CD4-positive, CD25-positive, alpha-beta regulatory T cell (primary cell): Measurements from ENCODE around the gene PPARGC1A. TPM values are rescaled to one million over a fixed set of nuclear protein-coding genes. Genes with fewer than 3 reads are reported as not detected.

Source experiments
- ATAC-seq, 2 donors: fragments of 150-1000 bp; cut with Tn5 transposase; one replicate each; pipeline ENCODE4 v1.10.0; 2021; ENCODE audit warnings: low read depth in 2 of 2, moderate number of reproducible peaks in 2 of 2, moderate library complexity in 1 of 2
- DNase-seq, 3 donors: peaks; one replicate each; pipeline versions ENCODE4 v3.0.0 to v3.0.0-alpha.2; 2012 to 2022; ENCODE audit warnings: mixed read lengths in 1 of 3
- H3K27ac ChIP-seq: one replicate; pipeline ENCODE4 v1.7.0; 2013; ENCODE audit warnings: mild to moderate bottlenecking, low read length; ENCODE audit not compliant: insufficient read depth, poor library complexity, severe bottlenecking
- H3K27me3 ChIP-seq: one replicate; pipeline ENCODE4 v1.7.0; 2013; ENCODE audit warnings: low read length; ENCODE audit not compliant: control insufficient read depth, insufficient read depth
- H3K36me3 ChIP-seq: one replicate; pipeline ENCODE4 v1.7.0; 2013; ENCODE audit warnings: mild to moderate bottlenecking, low read length, moderate library complexity; ENCODE audit not compliant: control insufficient read depth, insufficient read depth
- H3K4me1 ChIP-seq: 2 replicates; pipeline ENCODE4 v1.7.0; 2013; ENCODE audit warnings: mild to moderate bottlenecking, low read length; ENCODE audit not compliant: insufficient read depth, control insufficient read depth, poor library complexity, severe bottlenecking
- H3K4me3 ChIP-seq: one replicate; pipeline ENCODE4 v1.7.0; 2013; ENCODE audit warnings: low read depth, mild to moderate bottlenecking, low read length, moderate library complexity
- H3K9me3 ChIP-seq, 2 experiments: 1 replicate in 1 of 2; 2 replicates in 1 of 2; pipeline ENCODE4 v1.7.0; 2013; ENCODE audit warnings: low read length in 2 of 2, mild to moderate bottlenecking in 1 of 2, moderate library complexity in 1 of 2; ENCODE audit not compliant: control insufficient read depth in 2 of 2
- H3K27ac Mint-ChIP-seq, 3 donors: one replicate each; pipeline ENCODE4 v1.8.0; 2020 to 2022; ENCODE audit warnings: mild to moderate bottlenecking in 3 of 3, mixed read lengths in 3 of 3, moderate library complexity in 2 of 3
- H3K27me3 Mint-ChIP-seq: one replicate; pipeline ENCODE4 v1.8.0; 2022; ENCODE audit warnings: mild to moderate bottlenecking, mixed read lengths
- H3K36me3 Mint-ChIP-seq: one replicate; pipeline ENCODE4 v1.8.0; 2020; ENCODE audit warnings: mixed read lengths
- H3K4me1 Mint-ChIP-seq, 4 donors: one replicate each; pipeline ENCODE4 v1.8.0; 2020 to 2022; ENCODE audit warnings: mixed read lengths in 4 of 4, mild to moderate bottlenecking in 1 of 4
- H3K4me3 Mint-ChIP-seq, 4 donors: one replicate each; pipeline ENCODE4 v1.8.0; 2020 to 2022; ENCODE audit warnings: mild to moderate bottlenecking in 4 of 4, mixed read lengths in 4 of 4, moderate library complexity in 3 of 4
- H3K9me3 Mint-ChIP-seq, 7 donors: one replicate each; pipeline ENCODE4 v1.8.0; 2020 to 2022; ENCODE audit warnings: mixed read lengths in 7 of 7, mild to moderate bottlenecking in 3 of 7, moderate library complexity in 2 of 7
- polyA plus RNA-seq, 4 donors: library from polyadenylated mRNA; unstranded; fragments of 300-500 nt; fragmentation: Illumina TruSeq; gene quantifications; one replicate each; pipeline ENCODE4 v1.2.3, GENCODE V29; 2021
- total RNA-seq: library from RNA; stranded (reverse); gene quantifications from one replicate; pipeline ENCODE4 v1.2.3, GENCODE V29; 2022

PPARGC1A gene
- total and polyA plus RNA-seq, 5 donors from 2014 or later = not detected

- H3K36me3 ChIP-seq = no peaks in the 10 kb centered on the region
- no peaks in the 10 kb centered on the region for H3K36me3 Mint-ChIP-seq
- no peak overlapping the region for H3K27ac ChIP-seq
- H3K4me3 ChIP-seq = no peak overlapping the region
- no peak overlapping the region for H3K4me3 Mint-ChIP-seq
- H3K27me3 ChIP-seq = no peaks in the 10 kb centered on the region
- ATAC-seq (no peak), DNase-seq (no peak)
- no peaks in the 10 kb centered on the region for H3K4me1 Mint-ChIP-seq
- no peaks in the 10 kb centered on the region for H3K4me1 ChIP-seq
- no peaks in the 10 kb centered on the region for H3K27me3 Mint-ChIP-seq
- peaks cover under 1 to 14% (median 2%) of the 10 kb centered on the region in 7 donors for H3K9me3 Mint-ChIP-seq
- no peak overlapping the region for H3K27ac Mint-ChIP-seq
- peaks cover 0 to 3% of the 10 kb centered on the region in 2 experiments for H3K9me3 ChIP-seq
Measured at GRCh38 chr4:23789762-23790161, 100.1 kb downstream of the PPARGC1A start.

- H3K4me1 ChIP-seq = no peaks in the 10 kb centered on the region
- Mint-ChIP-seq H3K36me3 (no peaks in the 10 kb centered on the region), H3K27me3 (no peaks in the 10 kb centered on the region), H3K4me3 (no peak overlapping the region), H3K9me3 (peaks cover 0 to 14% (median 2%) of the 10 kb centered on the region in 7 donors), H3K4me1 (no peaks in the 10 kb centered on the region), H3K27ac (no peak overlapping the region)
- DNase-seq (no peak), ATAC-seq (no peak)
- H3K36me3 ChIP-seq = no peaks in the 10 kb centered on the region
- peaks cover 0 to 3% of the 10 kb centered on the region in 2 experiments for H3K9me3 ChIP-seq
- H3K27me3 ChIP-seq = no peaks in the 10 kb centered on the region
- H3K4me3 ChIP-seq = no peak overlapping the region
- no peak overlapping the region for H3K27ac ChIP-seq
Measured at GRCh38 chr4:23788460-23788859, 101.4 kb downstream of the PPARGC1A start.

- Histone ChIP-seq H3K27ac (no peak overlapping the region), H3K4me3 (no peak overlapping the region), H3K27me3 (no peaks in the 10 kb centered on the region), H3K4me1 (no peaks in the 10 kb centered on the region), H3K9me3 (peaks cover 0 to 6% of the 10 kb centered on the region in 2 experiments), H3K36me3 (no peaks in the 10 kb centered on the region)
- DNase-seq (no peak), ATAC-seq (no peak)
- Mint-ChIP-seq H3K4me1 (no peaks in the 10 kb centered on the region), H3K36me3 (no peaks in the 10 kb centered on the region), H3K27me3 (no peaks in the 10 kb centered on the region), H3K4me3 (no peak overlapping the region), H3K27ac (no peak overlapping the region), H3K9me3 (peaks cover 1 to 17% (median 3%) of the 10 kb centered on the region in 7 donors)
Measured at GRCh38 chr4:23788027-23788426, 101.8 kb downstream of the PPARGC1A start.

- Mint-ChIP-seq H3K4me1 (no peaks in the 10 kb centered on the region), H3K4me3 (no peak overlapping the region), H3K9me3 (peaks cover 3 to 25% (median 5%) of the 10 kb centered on the region in 7 donors), H3K27ac (no peak overlapping the region), H3K27me3 (no peaks in the 10 kb centered on the region), H3K36me3 (no peaks in the 10 kb centered on the region)
- Histone ChIP-seq H3K36me3 (no peaks in the 10 kb centered on the region), H3K9me3 (peaks cover 0 to 6% of the 10 kb centered on the region in 2 experiments), H3K27me3 (no peaks in the 10 kb centered on the region), H3K4me1 (no peaks in the 10 kb centered on the region), H3K27ac (no peak overlapping the region), H3K4me3 (no peak overlapping the region)
- DNase-seq = no peak
- ATAC-seq = no peak
Measured at GRCh38 chr4:23782778-23783437, 106.9 kb downstream of the PPARGC1A start.

GRCh38 chr4:23779839-23780238, 110.0 kb downstream of the PPARGC1A start:
- Mint-ChIP-seq H3K4me1 (no peaks in the 10 kb centered on the region), H3K9me3 (peaks cover 1 to 16% (median 6%) of the 10 kb centered on the region in 7 donors), H3K4me3 (no peak overlapping the region), H3K27ac (no peak overlapping the region), H3K36me3 (no peaks in the 10 kb centered on the region), H3K27me3 (no peaks in the 10 kb centered on the region)
- Histone ChIP-seq H3K4me3 (no peak overlapping the region), H3K9me3 (peaks cover 0 to 3% of the 10 kb centered on the region in 2 experiments), H3K4me1 (no peaks in the 10 kb centered on the region), H3K27me3 (no peaks in the 10 kb centered on the region), H3K36me3 (no peaks in the 10 kb centered on the region), H3K27ac (no peak overlapping the region)
- no peak for DNase-seq
- ATAC-seq = no peak

- Mint-ChIP-seq H3K27me3 (no peaks in the 10 kb centered on the region), H3K4me1 (no peaks in the 10 kb centered on the region), H3K9me3 (peaks cover 1 to 16% (median 6%) of the 10 kb centered on the region in 7 donors), H3K36me3 (no peaks in the 10 kb centered on the region), H3K27ac (no peak overlapping the region), H3K4me3 (no peak overlapping the region)
- no peaks in the 10 kb centered on the region for H3K36me3 ChIP-seq
- H3K9me3 ChIP-seq = peaks cover 0 to 3% of the 10 kb centered on the region in 2 experiments
- DNase-seq (no peak), ATAC-seq (no peak)
- no peaks in the 10 kb centered on the region for H3K4me1 ChIP-seq
- H3K27ac ChIP-seq = no peak overlapping the region
- no peak overlapping the region for H3K4me3 ChIP-seq
- H3K27me3 ChIP-seq = no peaks in the 10 kb centered on the region
Measured at GRCh38 chr4:23779422-23779821, 110.4 kb downstream of the PPARGC1A start.

GRCh38 chr4:23775694-23776093, 114.2 kb downstream of the PPARGC1A start:
- no peak overlapping the region for H3K27ac ChIP-seq
- H3K9me3 ChIP-seq = no peaks in the 10 kb centered on the region
- no peak overlapping the region for H3K4me3 Mint-ChIP-seq
- ATAC-seq (no peak), DNase-seq (no peak)
- H3K4me1 Mint-ChIP-seq = no peaks in the 10 kb centered on the region
- H3K9me3 Mint-ChIP-seq = peaks cover 0 to 12% (median 3%) of the 10 kb centered on the region in 7 donors
- H3K27me3 ChIP-seq = no peaks in the 10 kb centered on the region
- no peak overlapping the region for H3K4me3 ChIP-seq
- H3K27ac Mint-ChIP-seq = no peak overlapping the region
- H3K36me3 ChIP-seq = no peaks in the 10 kb centered on the region
- H3K4me1 ChIP-seq = no peaks in the 10 kb centered on the region
- H3K36me3 Mint-ChIP-seq = no peaks in the 10 kb centered on the region
- H3K27me3 Mint-ChIP-seq = no peaks in the 10 kb centered on the region

GRCh38 chr4:23774909-23775308, 114.9 kb downstream of the PPARGC1A start:
- Histone ChIP-seq H3K9me3 (no peaks in the 10 kb centered on the region), H3K4me1 (no peaks in the 10 kb centered on the region), H3K27ac (no peak overlapping the region), H3K27me3 (no peaks in the 10 kb centered on the region), H3K4me3 (no peak overlapping the region), H3K36me3 (no peaks in the 10 kb centered on the region)
- Mint-ChIP-seq H3K36me3 (no peaks in the 10 kb centered on the region), H3K4me1 (no peaks in the 10 kb centered on the region), H3K9me3 (peaks cover 0 to 10% (median 3%) of the 10 kb centered on the region in 7 donors), H3K27ac (no peak overlapping the region), H3K4me3 (no peak overlapping the region), H3K27me3 (no peaks in the 10 kb centered on the region)
- DNase-seq (no peak), ATAC-seq (no peak)
